Measurements from ENCODE around the gene GPR68. TPM values are rescaled to one million over a fixed set of nuclear protein-coding genes. Genes with fewer than 3 reads are reported as not detected.

Gene GPR68
- total RNA-seq, 4 donors from 2014 or later: 0.95 to 4.3 (median 1.6) TPM

DNA sequence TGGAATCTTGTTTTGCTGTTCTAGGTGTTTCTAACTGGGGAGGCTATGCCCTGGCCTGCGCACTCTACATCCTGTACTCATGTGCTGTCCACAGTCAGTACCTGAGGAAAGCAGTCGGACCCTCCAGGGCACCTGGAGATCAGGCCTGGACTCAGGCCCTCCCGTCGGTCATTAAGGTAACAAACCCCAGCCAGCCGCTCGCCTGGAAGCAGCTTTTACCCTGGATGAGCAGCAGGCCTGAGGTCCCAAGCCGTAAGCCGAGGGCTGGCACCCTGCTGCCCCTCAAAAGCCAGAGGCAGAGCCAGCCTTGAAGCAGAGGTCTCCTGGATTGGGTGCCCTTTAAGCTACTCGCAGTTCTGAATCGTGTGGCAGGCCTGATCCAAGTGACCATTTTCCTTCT, 29.1 kb downstream of the GPR68 start:
- H3K27me3 ChIP-seq: no peaks in the 10 kb centered on the region
- TF ChIP-seq POLR2A (IDR thresholded peaks at IDR 0.05): no peak
- no peak for TF ChIP-seq POLR2AphosphoS5 (IDR thresholded peaks at IDR 0.05)
- TF ChIP-seq CTCF (IDR thresholded peaks at IDR 0.05): no peak
- TF ChIP-seq EP300 (IDR thresholded peaks at IDR 0.05): no peak
- H3K9me3 ChIP-seq: no peaks in the 10 kb centered on the region
- DNase-seq (ENCODE audit: low spot score in 2 of 2): no peak
- H3K4me3 ChIP-seq: no peak overlapping the region
- peaks cover 60% of the 10 kb centered on the region for H3K36me3 ChIP-seq
- no peak overlapping the region for H3K27ac ChIP-seq
- peaks cover 18% of the 10 kb centered on the region for H3K4me1 ChIP-seq
- 95% methylated on average over 4 of the region's 10 CpGs for WGBS

- no peak for TF ChIP-seq POLR2AphosphoS5 (IDR thresholded peaks at IDR 0.05)
- TF ChIP-seq CTCF (IDR thresholded peaks at IDR 0.05): no peak
- TF ChIP-seq POLR2A (IDR thresholded peaks at IDR 0.05): no peak
- TF ChIP-seq EP300 (IDR thresholded peaks at IDR 0.05): no peak
- 93% methylated on average over 6 of the region's 6 CpGs for WGBS
- DNase-seq (ENCODE audit: low spot score in 2 of 2): no peak
- peaks cover 67% of the 10 kb centered on the region for H3K36me3 ChIP-seq
- H3K27ac ChIP-seq: no peak overlapping the region
- H3K4me3 ChIP-seq: no peak overlapping the region
- H3K9me3 ChIP-seq: no peaks in the 10 kb centered on the region
- H3K4me1 ChIP-seq: peaks cover 7% of the 10 kb centered on the region
- H3K27me3 ChIP-seq: no peaks in the 10 kb centered on the region
Measured at GRCh38 chr14:91214306-91214705, 30.2 kb downstream of the GPR68 start.

DNA sequence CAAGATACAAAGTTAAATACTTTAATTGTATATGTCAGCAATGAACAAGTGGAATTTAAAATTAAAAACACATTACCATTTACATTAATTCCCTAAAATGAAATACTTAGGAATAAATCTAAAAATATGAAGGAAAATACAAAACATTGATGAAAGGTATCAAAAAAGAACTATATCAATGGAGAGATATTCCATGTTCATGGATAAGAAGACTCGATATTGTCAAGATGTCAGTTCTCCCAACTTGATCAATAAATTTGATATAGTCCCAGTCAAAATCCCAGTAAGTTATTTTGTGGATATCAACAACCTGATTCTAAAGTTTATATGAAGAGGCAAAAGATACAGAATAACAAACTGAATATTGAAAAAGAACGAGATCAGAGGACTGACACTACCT, 33.5 kb downstream of the GPR68 start:
- WGBS: 96% methylated on average over 2 of the region's 2 CpGs
- no peaks in the 10 kb centered on the region for H3K27me3 ChIP-seq
- TF ChIP-seq POLR2AphosphoS5 (IDR thresholded peaks at IDR 0.05): no peak
- no peak for TF ChIP-seq CTCF (IDR thresholded peaks at IDR 0.05)
- TF ChIP-seq EP300 (IDR thresholded peaks at IDR 0.05): no peak
- no peak for TF ChIP-seq POLR2A (IDR thresholded peaks at IDR 0.05)
- no peaks in the 10 kb centered on the region for H3K9me3 ChIP-seq
- no peak overlapping the region for H3K4me3 ChIP-seq
- H3K27ac ChIP-seq: no peak overlapping the region
- H3K4me1 ChIP-seq: no peaks in the 10 kb centered on the region
- H3K36me3 ChIP-seq: peaks cover 57% of the 10 kb centered on the region
- no peak for DNase-seq (ENCODE audit: low spot score in 2 of 2)

DNA sequence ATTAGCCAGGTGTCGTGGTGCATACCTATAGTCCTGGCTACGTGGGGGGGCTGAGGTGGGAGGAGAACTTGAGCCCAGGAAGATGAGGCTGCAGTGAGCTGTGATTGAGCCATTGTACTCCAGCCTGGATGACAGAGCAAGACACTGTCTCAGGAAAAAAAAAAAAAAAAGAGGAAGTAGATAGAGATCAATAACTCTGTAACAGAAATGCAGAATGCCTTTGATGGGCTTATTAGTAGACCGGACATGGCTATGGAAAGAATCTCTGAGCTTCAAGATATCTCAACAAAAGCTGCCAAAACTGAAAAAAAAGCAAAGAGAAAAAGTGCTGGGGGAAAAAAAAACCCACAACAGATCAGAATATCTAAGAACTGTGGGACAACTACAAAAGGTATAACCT, 37.5 kb downstream of the GPR68 start:
- no peaks in the 10 kb centered on the region for H3K27me3 ChIP-seq

DNA sequence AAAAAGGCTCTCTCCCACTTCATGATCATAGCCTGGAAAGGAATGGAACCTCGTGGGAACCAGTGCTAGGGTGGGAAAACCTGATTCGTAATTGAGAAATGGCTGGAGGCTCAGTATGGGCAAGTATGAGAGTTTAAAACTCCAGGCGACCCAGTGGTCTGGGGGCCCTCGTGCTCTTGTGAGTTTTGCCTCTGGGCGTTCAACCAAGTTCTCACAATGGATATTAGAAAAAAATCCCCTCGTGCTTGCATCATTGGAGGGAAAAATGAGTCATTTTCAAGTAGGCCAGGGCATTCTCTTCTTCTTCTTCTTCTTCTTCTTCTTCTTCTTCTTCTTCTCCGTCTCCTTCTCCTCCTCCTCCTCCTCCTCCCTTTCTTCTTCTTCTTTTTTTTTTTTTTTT, 39.0 kb downstream of the GPR68 start:
- DNase-seq (ENCODE audit: low spot score in 2 of 2): no peak
- peaks cover 58% of the 10 kb centered on the region for H3K36me3 ChIP-seq
- H3K9me3 ChIP-seq: no peaks in the 10 kb centered on the region
- 85% methylated on average over 7 of the region's 7 CpGs for WGBS
- no peak overlapping the region for H3K4me3 ChIP-seq
- H3K27ac ChIP-seq: no peak overlapping the region
- peaks cover 15% of the 10 kb centered on the region for H3K4me1 ChIP-seq
- TF ChIP-seq POLR2A (IDR thresholded peaks at IDR 0.05) (no peak), POLR2AphosphoS5 (IDR thresholded peaks at IDR 0.05) (no peak), EP300 (IDR thresholded peaks at IDR 0.05) (no peak), CTCF (IDR thresholded peaks at IDR 0.05) (no peak)
- H3K27me3 ChIP-seq: no peaks in the 10 kb centered on the region

More for the DNA sequence above, 37.5 kb downstream of the GPR68 start:
- Histone ChIP-seq H3K36me3 (peaks cover 54% of the 10 kb centered on the region), H3K27ac (no peak overlapping the region), H3K4me1 (peaks cover 9% of the 10 kb centered on the region), H3K9me3 (no peaks in the 10 kb centered on the region), H3K4me3 (no peak overlapping the region)
- 71% methylated on average over 3 of the region's 3 CpGs for WGBS
- TF ChIP-seq CTCF (IDR thresholded peaks at IDR 0.05) (no peak), POLR2A (IDR thresholded peaks at IDR 0.05) (no peak), POLR2AphosphoS5 (IDR thresholded peaks at IDR 0.05) (no peak), EP300 (IDR thresholded peaks at IDR 0.05) (no peak)
- no peak for DNase-seq (ENCODE audit: low spot score in 2 of 2)

All from suprapubic skin (tissue), 4 donors.